Mononuclear cell (primary cell): Measurements from ENCODE around the gene SLC25A40. TPM values are rescaled to one million over a fixed set of nuclear protein-coding genes. Genes with fewer than 3 reads are reported as not detected.
"Not testable (repeated sequence)": the region's sequence is repeated elsewhere in the genome, so short reads cannot be mapped to it uniquely, and the experiment has no call there.

Experiments used
- H3K27me3 ChIP-seq: 2 replicates; pipeline ENCODE4 v1.6.0; 2011; ENCODE audit warnings: low read length, control low read depth; ENCODE audit not compliant: insufficient read depth
- H3K4me1 ChIP-seq: 2 replicates; pipeline ENCODE4 v1.5.1; 2011; ENCODE audit warnings: mild to moderate bottlenecking, low read length, control low read depth; ENCODE audit not compliant: insufficient read depth
- H3K4me3 ChIP-seq: 2 replicates; pipeline ENCODE4 v1.5.1; 2011; ENCODE audit warnings: mild to moderate bottlenecking, low read length, moderate library complexity
- H3K9me3 ChIP-seq: 2 replicates; pipeline ENCODE4 v1.5.1; 2011; ENCODE audit warnings: low read depth, mild to moderate bottlenecking, control low read depth, low read length
- total RNA-seq: library from RNA; depleted of rRNA; stranded (reverse); fragments of >200 nt; gene quantifications from one replicate; pipeline ENCODE4 v1.2.3, GENCODE V29; 2012

SLC25A40 gene
- total RNA-seq, 1 donor: 9.7 TPM

GRCh38 chr7:87833130-87833529 is 43.0 kb downstream of the SLC25A40 start:
- H3K4me1 ChIP-seq: no peaks in the 10 kb centered on the region

GRCh38 chr7:87831097-87831496 is 45.1 kb downstream of the SLC25A40 start:
- Histone ChIP-seq H3K4me1 (no peaks in the 10 kb centered on the region), H3K9me3 (no peaks in the 10 kb centered on the region), H3K27me3 (no peaks in the 10 kb centered on the region), H3K4me3 (no peak overlapping the region)

More at GRCh38 chr7:87833130-87833529, 43.0 kb downstream of the SLC25A40 start:
- no peaks in the 10 kb centered on the region for H3K27me3 ChIP-seq
- H3K4me3 ChIP-seq: no peak overlapping the region
- H3K9me3 ChIP-seq: no peaks in the 10 kb centered on the region

- H3K4me3 ChIP-seq, H3K27me3 ChIP-seq, H3K9me3 ChIP-seq, H3K4me1 ChIP-seq: not testable (repeated sequence)
Observed at GRCh38 chr7:87828383-87828782, 47.8 kb downstream of the SLC25A40 start.

GRCh38 chr7:87825369-87825768 is 50.8 kb downstream of the SLC25A40 start:
- not testable (repeated sequence) for H3K4me1 ChIP-seq, H3K4me3 ChIP-seq

GRCh38 chr7:87822056-87822455 is 54.1 kb downstream of the SLC25A40 start:
- H3K27me3 ChIP-seq, H3K9me3 ChIP-seq, H3K4me3 ChIP-seq, H3K4me1 ChIP-seq: not testable (repeated sequence)

More at GRCh38 chr7:87825369-87825768, 50.8 kb downstream of the SLC25A40 start:
- not testable (repeated sequence) for H3K9me3 ChIP-seq, H3K27me3 ChIP-seq

- Histone ChIP-seq H3K27me3 (no peaks in the 10 kb centered on the region), H3K4me3 (no peak overlapping the region), H3K4me1 (no peaks in the 10 kb centered on the region), H3K9me3 (no peaks in the 10 kb centered on the region)
Observed at GRCh38 chr7:87818336-87818735, 57.8 kb downstream of the SLC25A40 start.

- Histone ChIP-seq H3K27me3 (no peaks in the 10 kb centered on the region), H3K4me1 (no peaks in the 10 kb centered on the region), H3K4me3 (no peak overlapping the region), H3K9me3 (no peaks in the 10 kb centered on the region)
Observed at GRCh38 chr7:87816389-87816788, 59.8 kb downstream of the SLC25A40 start.

GRCh38 chr7:87810726-87811125 is 65.4 kb downstream of the SLC25A40 start:
- H3K4me1 ChIP-seq: no peaks in the 10 kb centered on the region
- H3K27me3 ChIP-seq: no peaks in the 10 kb centered on the region
- no peaks in the 10 kb centered on the region for H3K9me3 ChIP-seq
- no peak overlapping the region for H3K4me3 ChIP-seq

GRCh38 chr7:87810130-87810529 is 66.0 kb downstream of the SLC25A40 start:
- no peaks in the 10 kb centered on the region for H3K4me1 ChIP-seq
- H3K4me3 ChIP-seq: no peak overlapping the region
- H3K27me3 ChIP-seq: no peaks in the 10 kb centered on the region
- no peaks in the 10 kb centered on the region for H3K9me3 ChIP-seq

- no peaks in the 10 kb centered on the region for H3K27me3 ChIP-seq
- no peaks in the 10 kb centered on the region for H3K4me1 ChIP-seq
Observed at GRCh38 chr7:87806150-87806549, 70.0 kb downstream of the SLC25A40 start.

GRCh38 chr7:87797798-87798403 is 78.3 kb downstream of the SLC25A40 start:
- no peaks in the 10 kb centered on the region for H3K4me1 ChIP-seq
- H3K9me3 ChIP-seq: no peaks in the 10 kb centered on the region
- H3K27me3 ChIP-seq: no peaks in the 10 kb centered on the region
- H3K4me3 ChIP-seq: no peak overlapping the region

More at GRCh38 chr7:87806150-87806549, 70.0 kb downstream of the SLC25A40 start:
- no peaks in the 10 kb centered on the region for H3K9me3 ChIP-seq
- H3K4me3 ChIP-seq: no peak overlapping the region

- no peaks in the 10 kb centered on the region for H3K9me3 ChIP-seq
- H3K4me1 ChIP-seq: no peaks in the 10 kb centered on the region
- H3K4me3 ChIP-seq: no peak overlapping the region
- no peaks in the 10 kb centered on the region for H3K27me3 ChIP-seq
Observed at GRCh38 chr7:87797395-87797794, 78.8 kb downstream of the SLC25A40 start.

- H3K9me3 ChIP-seq: no peaks in the 10 kb centered on the region
- no peak overlapping the region for H3K4me3 ChIP-seq
- H3K4me1 ChIP-seq: no peaks in the 10 kb centered on the region
- no peaks in the 10 kb centered on the region for H3K27me3 ChIP-seq
Observed at GRCh38 chr7:87785368-87785995, 90.7 kb downstream of the SLC25A40 start.

- no peaks in the 10 kb centered on the region for H3K27me3 ChIP-seq
- H3K4me1 ChIP-seq: no peaks in the 10 kb centered on the region
- no peak overlapping the region for H3K4me3 ChIP-seq
- H3K9me3 ChIP-seq: no peaks in the 10 kb centered on the region
Observed at GRCh38 chr7:87784424-87784823, 91.7 kb downstream of the SLC25A40 start.
